ENCODE measurements around the gene PIAS2. TPM values are rescaled to one million over a fixed set of nuclear protein-coding genes. Genes with fewer than 3 reads are reported as not detected.
"Not testable (repeated sequence)": the region's sequence is repeated elsewhere in the genome, so short reads cannot be mapped to it uniquely, and the experiment has no call there.

The PIAS2 gene
- polyA plus RNA-seq, 3 donors, result 22.7 to 26.5 (median 24.6) TPM

DNA sequence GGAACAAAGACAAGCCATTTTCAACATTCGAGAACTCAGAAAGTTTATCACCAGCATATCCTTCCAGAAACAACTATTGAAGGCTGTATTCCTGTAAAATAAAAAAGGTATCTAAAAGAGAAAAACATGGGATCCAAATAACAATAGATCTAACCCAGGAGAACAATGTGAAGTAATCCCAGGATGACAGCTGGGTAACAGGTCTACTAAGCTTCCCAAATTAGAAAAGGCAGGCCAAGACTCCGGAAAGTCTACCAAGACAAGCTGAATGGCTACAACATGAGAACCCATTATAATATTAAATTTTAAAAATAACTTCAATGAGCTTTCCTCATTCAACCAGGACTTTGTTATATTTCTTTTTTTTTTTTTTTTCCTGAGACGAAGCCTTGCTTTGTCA is 6.5 kb downstream of the PIAS2 start:
- no peak for DNase-seq (ENCODE audit: low read depth in 3 of 3, low spot score in 2 of 3)

DNA sequence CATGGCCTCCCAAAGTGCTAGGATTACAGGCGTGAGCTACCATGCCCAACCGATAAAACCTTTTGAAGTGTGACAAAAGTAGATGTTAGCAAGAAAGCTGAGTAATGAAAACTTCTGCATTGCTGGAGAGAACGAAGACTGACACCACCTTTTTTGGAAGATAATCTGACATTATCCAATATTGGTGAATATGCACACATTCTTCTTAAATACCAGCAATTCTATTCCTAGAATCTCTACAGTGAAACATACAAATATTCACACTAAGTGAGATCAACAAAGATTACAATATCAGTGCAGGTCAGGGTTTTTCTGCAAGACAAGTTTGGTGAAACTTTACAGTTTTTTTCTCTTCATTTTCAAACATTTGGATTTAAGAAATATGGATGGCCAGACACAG is 7.8 kb downstream of the PIAS2 start:
- no peak for DNase-seq (ENCODE audit: low read depth in 3 of 3, low spot score in 2 of 3)

GRCh38 chr18:46903406-46903805 is 13.9 kb downstream of the PIAS2 start:
- DNase-seq (ENCODE audit: low read depth in 3 of 3, low spot score in 2 of 3), result no peak

- no peak for DNase-seq (ENCODE audit: low read depth in 3 of 3, low spot score in 2 of 3)
Observed at GRCh38 chr18:46899274-46899948, 17.9 kb downstream of the PIAS2 start.

DNA sequence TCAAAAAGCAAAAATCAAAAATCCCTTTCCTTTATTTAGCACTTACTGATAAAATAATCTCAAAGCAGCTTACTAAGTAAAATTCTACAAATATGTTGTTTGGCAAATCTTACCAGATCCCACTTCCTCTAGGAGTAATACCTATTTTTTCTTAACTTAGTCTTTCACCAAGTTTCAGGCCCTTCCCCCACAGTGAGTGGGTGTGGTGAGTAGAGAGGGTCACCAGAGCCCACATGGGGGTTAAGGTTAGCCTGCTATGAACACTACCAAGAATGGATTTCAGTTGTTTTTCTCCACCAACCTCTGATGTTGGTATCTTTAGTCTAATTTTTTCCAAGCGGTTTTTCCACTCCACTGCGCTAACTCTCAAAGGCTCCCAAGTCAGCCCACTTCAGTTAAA is 23.2 kb downstream of the PIAS2 start:
- no peak for DNase-seq (ENCODE audit: low read depth in 3 of 3, low spot score in 2 of 3)

DNA sequence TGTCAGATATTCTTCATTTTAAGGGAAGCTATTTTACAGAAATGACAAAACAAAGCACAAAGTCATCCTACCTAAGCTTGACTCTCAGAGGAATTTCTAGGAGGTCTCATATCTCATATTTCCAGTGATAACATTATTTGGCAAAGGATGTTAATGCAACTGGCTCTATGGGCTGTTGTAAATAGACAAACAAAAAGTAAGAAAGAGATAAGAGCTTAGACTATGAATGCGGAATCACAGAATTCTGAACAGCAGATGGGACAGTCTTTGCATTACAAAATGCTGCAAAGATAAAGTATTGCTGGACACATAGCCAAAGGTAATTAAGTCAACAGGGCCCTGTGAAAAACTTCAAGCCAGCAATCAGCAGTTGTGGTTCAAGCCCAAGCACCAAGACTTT is 23.9 kb downstream of the PIAS2 start:
- DNase-seq (ENCODE audit: low read depth in 3 of 3, low spot score in 2 of 3), result no peak

- DNase-seq (ENCODE audit: low read depth in 3 of 3, low spot score in 2 of 3), result no peak
Observed at GRCh38 chr18:46892842-46893241, 24.5 kb downstream of the PIAS2 start.

DNA sequence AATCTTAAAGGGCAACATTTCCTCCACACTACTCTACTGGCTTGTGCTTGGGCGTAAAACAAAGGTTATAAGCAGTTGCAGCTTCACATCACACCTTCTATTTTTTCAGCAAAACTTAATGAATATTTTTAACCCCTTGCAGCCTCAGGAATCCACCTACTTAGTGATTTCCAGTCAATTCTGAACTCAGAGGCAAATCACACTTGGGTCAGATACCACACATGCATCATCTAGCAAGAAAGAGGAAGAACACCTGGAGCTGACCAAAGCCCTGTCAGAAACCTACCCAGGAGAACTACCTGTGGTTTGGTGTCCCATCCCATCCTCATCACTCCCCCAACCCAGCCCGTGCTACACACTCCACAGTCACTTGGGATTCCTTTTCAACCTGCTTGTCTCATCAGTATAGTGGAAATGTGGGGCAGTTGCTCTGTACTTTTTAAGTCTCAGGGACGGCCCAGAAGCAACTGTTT is 25.5 kb downstream of the PIAS2 start:
- no peak for DNase-seq (ENCODE audit: low read depth in 3 of 3, low spot score in 2 of 3)

DNA sequence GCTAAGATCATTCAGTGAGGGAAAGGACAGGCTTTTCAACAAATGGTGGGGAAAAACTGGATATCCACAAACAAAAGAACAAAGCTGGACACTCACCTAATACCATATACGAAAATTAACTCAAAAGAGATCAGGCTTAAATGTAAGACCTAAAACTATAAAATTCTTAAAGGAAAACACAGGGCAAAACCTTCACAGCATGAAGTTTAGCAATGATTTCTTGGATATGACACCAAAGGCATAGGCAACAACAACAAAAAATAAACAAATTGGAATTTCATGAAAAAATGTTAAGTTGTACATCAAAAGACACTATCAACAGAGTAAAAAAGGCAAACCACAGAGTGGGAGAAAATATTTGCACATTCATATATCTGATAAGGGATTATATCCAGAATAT is 28.3 kb downstream of the PIAS2 start:
- no peak for DNase-seq (ENCODE audit: low read depth in 3 of 3, low spot score in 2 of 3)

DNA sequence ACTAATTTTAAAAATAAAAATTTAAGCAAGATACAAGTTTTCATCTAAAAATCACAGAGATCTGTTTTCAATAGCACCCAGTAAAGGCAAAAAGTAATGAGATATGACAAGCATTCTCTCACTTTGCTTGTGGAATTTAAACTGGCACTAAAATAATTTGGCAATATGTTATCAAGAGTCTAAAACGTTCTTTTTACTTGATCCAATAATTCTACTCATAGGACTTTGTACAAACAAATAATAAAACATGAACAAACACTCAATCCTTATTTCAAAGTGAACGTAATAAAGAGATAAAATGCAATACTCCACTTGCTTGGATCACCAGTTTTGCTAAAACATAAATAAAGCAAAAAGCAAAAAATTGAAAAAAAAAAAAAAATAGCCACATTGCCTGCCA is 30.4 kb downstream of the PIAS2 start:
- DNase-seq (ENCODE audit: low read depth in 3 of 3, low spot score in 2 of 3), result no peak

DNA sequence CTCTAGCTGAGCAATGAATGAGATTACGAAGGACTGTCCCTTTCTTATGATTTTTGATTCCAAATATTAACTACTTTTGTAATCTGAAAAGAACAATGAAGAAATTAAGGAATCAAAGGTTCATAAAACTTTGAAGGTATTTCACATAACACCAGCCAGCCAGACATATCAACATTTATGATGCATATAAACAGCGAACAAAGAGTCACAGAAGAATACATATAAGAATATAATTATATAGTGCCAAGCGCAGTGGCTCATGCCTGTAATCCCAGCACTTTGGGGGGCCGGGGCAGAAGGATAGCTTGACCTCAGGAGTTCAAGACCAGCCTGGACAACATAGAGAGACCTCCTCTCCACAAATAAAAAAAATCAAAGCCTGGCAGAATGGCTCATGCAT is 34.1 kb downstream of the PIAS2 start:
- DNase-seq (ENCODE audit: low read depth in 3 of 3, low spot score in 2 of 3), result no peak

DNA sequence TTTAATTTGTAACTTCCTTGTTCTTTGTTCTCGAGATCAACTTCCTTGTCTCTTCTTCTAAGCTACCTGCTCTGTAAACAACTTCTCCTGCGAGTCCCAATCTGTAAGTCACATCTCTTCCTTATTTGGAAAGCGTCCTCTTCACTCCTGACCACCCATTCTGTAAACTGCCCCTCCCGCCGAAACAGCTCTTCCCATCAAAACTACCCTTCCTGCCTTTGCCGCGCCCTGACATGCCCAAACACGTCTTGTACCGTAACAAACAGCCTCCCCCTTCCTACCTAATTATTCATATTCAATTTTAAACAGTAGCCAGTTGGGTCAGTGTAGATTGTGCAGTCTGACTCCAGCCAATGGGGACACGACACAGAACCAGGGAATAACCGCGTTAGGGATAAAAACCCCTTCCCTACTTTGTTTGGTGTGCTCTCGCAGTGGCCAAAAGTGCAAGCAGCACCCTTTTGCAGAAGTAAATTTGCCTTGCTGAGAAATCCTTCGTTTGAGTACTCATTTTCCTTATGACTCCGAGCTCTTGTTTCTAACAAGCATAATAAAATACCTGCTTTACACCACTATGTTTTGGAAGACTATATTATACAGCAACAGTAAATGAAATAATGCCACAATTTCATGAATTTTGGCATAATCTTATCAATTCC is 39.8 kb downstream of the PIAS2 start:
- DNase-seq (ENCODE audit: low read depth in 3 of 3, low spot score in 2 of 3), result no peak

DNA sequence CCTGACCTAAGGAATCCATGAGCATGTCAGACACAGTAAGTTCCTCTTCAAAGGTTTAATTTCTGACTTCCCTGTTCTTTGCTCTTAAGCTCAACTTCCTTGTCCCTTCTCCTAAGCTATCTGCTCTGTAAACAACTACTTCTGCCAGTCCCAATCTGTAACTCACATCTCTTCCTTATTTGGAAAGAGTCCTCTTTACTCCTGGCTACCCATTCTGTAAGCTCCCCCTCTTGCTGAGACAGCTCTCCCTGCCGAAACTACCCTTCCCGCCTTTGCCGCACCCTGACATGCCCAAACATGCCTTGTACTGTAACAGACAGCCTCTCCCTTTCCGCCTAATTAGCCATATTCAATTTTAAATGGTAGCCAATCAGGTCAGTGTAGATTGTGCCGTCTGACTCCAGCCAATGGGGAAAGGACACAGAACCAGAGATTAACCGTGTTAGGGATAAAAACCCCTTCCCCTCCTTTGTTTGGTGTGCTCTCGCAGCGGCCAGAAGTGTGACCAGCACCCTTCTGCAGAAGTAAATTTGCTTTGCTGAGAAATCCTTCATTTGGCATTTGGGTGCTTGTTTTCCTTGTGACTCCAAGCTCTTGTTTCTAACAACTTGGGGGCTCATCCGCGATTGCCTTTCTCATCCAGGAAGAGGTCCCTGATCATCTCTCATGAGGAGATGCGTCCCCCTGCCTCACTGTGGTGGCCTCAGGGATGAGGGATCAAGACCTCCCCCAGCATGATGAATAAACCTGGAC is 49.0 kb downstream of the PIAS2 start:
- DNase-seq (ENCODE audit: low read depth in 3 of 3, low spot score in 2 of 3), result no peak

DNA sequence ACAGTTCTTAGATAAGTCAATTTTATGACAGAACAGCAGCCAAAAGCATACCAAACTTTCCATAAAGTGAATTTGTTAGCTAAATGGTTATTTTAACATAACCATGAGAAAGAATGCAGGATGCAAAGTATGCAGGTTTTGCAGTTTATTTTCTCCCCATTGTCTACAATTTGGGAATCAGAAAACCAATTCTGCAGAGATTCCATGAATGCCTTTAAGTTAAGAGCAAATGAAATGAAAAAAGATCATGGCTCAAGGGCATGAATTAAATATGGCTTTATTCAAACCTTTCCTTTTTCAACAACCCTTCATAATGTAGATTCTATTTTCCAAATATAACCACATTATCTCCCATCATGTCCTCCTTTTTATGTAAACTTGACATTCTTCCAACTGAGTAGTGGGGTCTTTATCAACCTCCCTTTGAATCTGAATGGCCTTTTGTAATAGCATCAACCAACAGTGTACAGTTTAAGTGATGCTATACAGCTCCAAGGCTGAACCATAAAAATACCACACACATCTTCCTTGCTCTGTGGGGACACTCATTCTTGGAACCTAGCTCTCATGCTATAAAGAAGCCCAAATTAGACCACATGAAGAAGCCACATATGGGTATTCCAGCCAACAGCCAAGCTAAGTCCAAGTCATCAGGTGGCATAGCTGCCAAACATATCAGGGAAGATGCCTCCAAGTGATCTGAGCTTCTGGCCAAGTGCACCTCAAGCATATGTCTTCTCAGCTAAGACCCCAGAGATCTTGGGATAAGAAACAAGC is 49.8 kb downstream of the PIAS2 start:
- no peak for DNase-seq (ENCODE audit: low read depth in 3 of 3, low spot score in 2 of 3)

DNA sequence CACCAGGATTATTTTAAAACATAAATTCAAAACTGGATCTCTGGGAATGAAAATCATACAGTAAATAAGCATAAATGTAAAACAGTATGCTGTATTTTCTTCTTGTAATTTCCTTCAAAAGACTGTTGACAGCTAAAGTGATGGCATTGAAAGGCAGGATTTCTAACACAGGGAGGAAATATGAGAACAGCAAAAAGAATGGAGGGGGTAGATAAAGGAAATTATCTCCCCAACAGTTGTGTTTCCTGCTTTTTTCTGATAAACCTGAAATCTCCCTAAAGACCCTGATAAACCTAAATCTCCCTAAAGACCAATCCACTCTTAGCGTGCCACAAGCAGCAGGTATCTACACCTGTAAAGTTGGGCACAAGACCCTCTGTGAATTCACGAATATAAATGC is 50.8 kb downstream of the PIAS2 start:
- DNase-seq (ENCODE audit: low read depth in 3 of 3, low spot score in 2 of 3), result no peak

DNA sequence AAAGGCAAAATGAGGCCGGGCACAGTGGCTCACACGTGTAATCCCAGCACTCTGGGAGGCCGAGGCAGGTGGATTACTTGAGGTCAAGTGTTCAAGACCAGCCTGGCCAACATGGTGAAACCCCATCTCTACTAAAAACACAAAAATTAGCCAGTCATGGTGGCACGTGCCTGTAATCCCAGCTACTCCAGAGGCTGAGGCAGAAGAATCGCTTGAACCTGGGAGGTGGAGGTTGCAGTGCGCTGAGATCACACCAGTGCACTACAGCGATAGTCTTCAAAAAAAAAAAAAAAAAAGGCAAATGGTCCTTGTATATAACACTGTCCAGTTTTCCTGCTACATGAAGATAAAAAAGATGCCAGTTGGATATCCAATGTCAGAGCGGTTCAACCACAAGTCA is 52.1 kb downstream of the PIAS2 start:
- DNase-seq (ENCODE audit: low read depth in 3 of 3, low spot score in 2 of 3), result not testable (repeated sequence)

DNA sequence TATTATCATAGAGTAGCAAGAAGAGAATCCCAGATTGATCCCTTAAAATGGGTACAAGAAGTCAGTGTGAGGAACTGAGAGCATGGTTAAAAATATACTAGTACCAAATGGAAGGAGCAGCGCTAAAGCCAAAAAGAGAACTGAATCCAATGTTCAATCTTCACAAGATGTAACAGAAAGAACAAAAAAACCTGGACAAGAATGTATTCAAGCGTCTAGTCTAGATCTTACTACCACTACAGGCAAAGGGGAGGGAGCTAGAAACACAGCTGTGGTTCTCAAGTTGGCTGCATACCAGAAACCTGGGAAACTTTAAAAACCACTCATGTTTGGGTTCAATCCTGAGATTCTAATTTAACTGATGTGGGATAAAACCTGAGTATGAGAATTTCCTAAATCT is 57.5 kb downstream of the PIAS2 start:
- no peak for DNase-seq (ENCODE audit: low read depth in 3 of 3, low spot score in 2 of 3)

DNA sequence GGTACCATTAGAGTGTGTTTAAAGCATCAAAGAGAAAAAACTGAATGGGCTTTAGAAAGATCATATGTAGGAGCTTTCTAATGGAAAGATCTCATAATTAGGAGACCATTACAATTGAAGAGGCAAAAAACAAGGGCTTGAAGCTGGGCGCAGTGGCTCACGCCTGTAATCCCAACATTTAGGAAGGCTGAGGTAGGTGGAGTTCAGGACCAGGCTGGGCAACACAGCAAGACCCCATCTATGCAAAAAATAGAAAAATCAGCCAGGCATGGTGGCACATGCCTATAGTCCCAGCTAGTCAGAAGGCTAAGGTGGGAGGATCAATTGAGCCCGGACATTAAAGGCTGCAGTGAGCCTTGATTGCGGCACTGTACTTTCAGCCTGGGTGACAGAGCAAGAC is 59.0 kb downstream of the PIAS2 start:
- no peak for DNase-seq (ENCODE audit: low read depth in 3 of 3, low spot score in 2 of 3)

GRCh38 chr18:46856973-46857372 is 60.3 kb downstream of the PIAS2 start:
- no peak for DNase-seq (ENCODE audit: low read depth in 3 of 3, low spot score in 2 of 3)

DNA sequence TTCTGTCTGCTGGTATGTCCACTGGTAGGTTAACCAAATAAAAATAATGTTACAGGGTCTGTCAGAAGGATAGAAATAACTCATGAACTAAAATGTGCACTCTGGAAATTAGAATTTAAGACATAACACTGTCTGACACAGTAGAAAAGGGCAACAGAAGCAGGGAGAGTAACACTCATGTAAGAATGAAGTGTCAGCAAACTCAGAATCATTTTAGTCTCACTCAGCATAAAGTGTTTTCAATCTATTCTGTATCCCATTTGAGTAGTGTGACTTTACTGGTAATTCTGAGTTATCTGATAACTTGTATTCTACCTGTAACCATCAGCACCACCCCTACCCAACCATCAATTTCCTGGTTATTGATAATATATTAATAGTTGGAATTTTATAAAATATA is 68.3 kb downstream of the PIAS2 start:
- DNase-seq (ENCODE audit: low read depth in 3 of 3, low spot score in 2 of 3), result no peak

DNA sequence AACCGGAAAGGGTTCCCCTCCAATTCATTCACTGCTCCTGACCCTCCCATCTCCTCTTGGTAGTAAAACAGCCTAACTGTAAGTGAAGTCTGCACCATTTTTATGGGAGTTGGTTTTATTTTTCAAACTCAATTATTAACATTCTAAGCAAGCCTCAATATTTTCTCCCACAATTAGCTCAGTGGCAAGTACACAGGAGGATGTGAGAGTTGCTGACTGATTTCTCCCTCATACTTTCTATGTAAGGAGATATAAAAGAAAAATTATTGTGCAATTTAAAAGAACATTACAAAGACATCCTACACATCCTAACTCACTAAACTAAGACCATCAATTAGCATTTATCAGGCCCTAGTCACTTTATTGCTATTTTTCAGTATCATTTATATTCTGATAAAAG is 73.9 kb downstream of the PIAS2 start:
- DNase-seq (ENCODE audit: low read depth in 3 of 3, low spot score in 2 of 3), result no peak
